COR-L47 (cell line): ENCODE measurements around the gene ORC4.
A peak's percentile ranks its signal among the peaks of the same experiment; 100 is the strongest.

Experiments
- DNase-seq: peaks from one replicate; lab custom pipeline; 2025; lab: John Stamatoyannopoulos, UW

Gene ORC4

GRCh38 chr2:148020111-148021058 lies at the start of gene ORC4:
ORC4 (minus strand) TSS chr2:148020737; CDS start chr2:147975958, 44,779 bp downstream.
- peak; percentile 99 for DNase-seq

- DNase-seq: peak; percentile 77
Observed at GRCh38 chr2:148067801-148068200, 47.3 kb upstream of the ORC4 start.

- no peak for DNase-seq
Observed at GRCh38 chr2:148065936-148066335, 45.4 kb upstream of the ORC4 start.

GRCh38 chr2:148063633-148064032 lies 43.1 kb upstream of the ORC4 start:
- DNase-seq: no peak

GRCh38 chr2:148058641-148059040 lies 38.1 kb upstream of the ORC4 start:
- no peak for DNase-seq

- no peak for DNase-seq
Observed at GRCh38 chr2:148052687-148053086, 32.1 kb upstream of the ORC4 start.

GRCh38 chr2:148049284-148049683 lies 28.7 kb upstream of the ORC4 start:
- no peak for DNase-seq

GRCh38 chr2:148048475-148049221 lies 28.1 kb upstream of the ORC4 start:
- no peak for DNase-seq

- DNase-seq: no peak
Observed at GRCh38 chr2:148046802-148047201, 26.3 kb upstream of the ORC4 start.

- DNase-seq: no peak
Observed at GRCh38 chr2:148044322-148044721, 23.8 kb upstream of the ORC4 start.

- no peak for DNase-seq
Observed at GRCh38 chr2:148042219-148042618, 21.7 kb upstream of the ORC4 start.

- no peak for DNase-seq
Observed at GRCh38 chr2:148039783-148040182, 19.2 kb upstream of the ORC4 start.

GRCh38 chr2:148032215-148032614 lies 11.7 kb upstream of the ORC4 start:
- no peak for DNase-seq

- no peak for DNase-seq
Observed at GRCh38 chr2:148031152-148031551, 10.6 kb upstream of the ORC4 start.

- no peak for DNase-seq
Observed at GRCh38 chr2:148028781-148029180, 8.2 kb upstream of the ORC4 start.

GRCh38 chr2:148027822-148028221 lies 7.3 kb upstream of the ORC4 start:
- no peak for DNase-seq

- DNase-seq: no peak
Observed at GRCh38 chr2:148026573-148026972, 6.0 kb upstream of the ORC4 start.

GRCh38 chr2:148023861-148024260 lies 3.3 kb upstream of the ORC4 start:
- no peak for DNase-seq

- no peak for DNase-seq
Observed at GRCh38 chr2:148022882-148023281, 2.3 kb upstream of the ORC4 start.

- no peak for DNase-seq
Observed at GRCh38 chr2:148022351-148022750, 1.8 kb upstream of the ORC4 start.

- no peak for DNase-seq
Observed at GRCh38 chr2:148021886-148022285, 1.3 kb upstream of the ORC4 start.

- no peak for DNase-seq
Observed at GRCh38 chr2:148021059-148021861, 723 bp upstream of the ORC4 start, which contains the start of gene MBD5. MBD5 (plus strand) TSS chr2:148021091.
